GM18499 (cell line): ENCODE measurements around the gene KISS1R.
"Not testable (repeated sequence)": the region's sequence is repeated elsewhere in the genome, so short reads cannot be mapped to it uniquely, and the experiment has no call there.

Source experiments
- ATAC-seq: cut with Tn5 transposase; IDR thresholded peaks from one replicate; pipeline ENCODE4 v1.9.1; 2021; ENCODE audit warnings: moderate number of reproducible peaks; ENCODE audit not compliant: insufficient read depth, unreplicated experiment

The KISS1R gene

GRCh38 chr19:950352-951066 is 33.4 kb downstream of the KISS1R start:
- no peak for ATAC-seq

- no peak for ATAC-seq
These were observed 35.0 kb downstream of the KISS1R start for GRCh38 chr19:952049-952679.

- ATAC-seq, result no peak
These were observed 35.7 kb downstream of the KISS1R start for GRCh38 chr19:952680-953444.

GRCh38 chr19:953445-954271 is 36.5 kb downstream of the KISS1R start:
- ATAC-seq, result no peak

GRCh38 chr19:954272-954671 is 37.1 kb downstream of the KISS1R start:
- no peak for ATAC-seq

GRCh38 chr19:954672-955494 is 37.8 kb downstream of the KISS1R start:
- no peak for ATAC-seq

GRCh38 chr19:955803-956765 is 39.0 kb downstream of the KISS1R start:
- ATAC-seq, result no peak

GRCh38 chr19:956766-957440 is 39.8 kb downstream of the KISS1R start:
- ATAC-seq, result no peak

GRCh38 chr19:957578-957977 is 40.4 kb downstream of the KISS1R start:
- not testable (repeated sequence) for ATAC-seq

- ATAC-seq, result no peak
These were observed 42.1 kb downstream of the KISS1R start for GRCh38 chr19:958967-959855.

- no peak for ATAC-seq
These were observed 42.9 kb downstream of the KISS1R start for GRCh38 chr19:960020-960419.

- ATAC-seq, result no peak
These were observed 43.4 kb downstream of the KISS1R start for GRCh38 chr19:960601-960938.

- ATAC-seq, result no peak
These were observed 44.9 kb downstream of the KISS1R start for GRCh38 chr19:961866-962620.

GRCh38 chr19:962683-963400 is 45.7 kb downstream of the KISS1R start:
- ATAC-seq, result no peak

- no peak for ATAC-seq
These were observed 46.4 kb downstream of the KISS1R start for GRCh38 chr19:963486-963951.

- no peak for ATAC-seq
These were observed 47.0 kb downstream of the KISS1R start for GRCh38 chr19:964116-964520.
